HCT116 (cell line): ENCODE results near the gene G6PD. TPM values are rescaled to one million over a fixed set of nuclear protein-coding genes. Genes with fewer than 3 reads are reported as not detected.

ENCODE experiments used
- ATAC-seq: fragments of 200-7000 bp; cut with Tn5 transposase; 2 replicates; pipeline ENCODE4 v1.9.1; 2020; ENCODE audit warnings: mild to moderate bottlenecking, moderate library complexity
- BruUV-seq: library from RNA; stranded (reverse); fragments of 400-500 nt; replicated peaks from 2 replicates; lab custom pipeline; 2021; lab: Mats Ljungman, UMichigan
- CTCF ChIA-PET: fragments of 300-600 bp; sonication (Branson Sonifier 250); formaldehyde crosslinking; loops from one replicate; lab custom pipeline; 2021; ENCODE audit warnings: antibody characterized with exemption; lab: Charles Lee
- POLR2A ChIA-PET: fragments of 300-600, 350-600 bp; sonication (Branson Sonifier 250); formaldehyde crosslinking; loops from one replicate; lab custom pipeline; 2021; ENCODE audit warnings: antibody characterized with exemption; lab: Charles Lee
- RAD21 ChIA-PET, 2 experiments: fragments of 300-600 bp; sonication (Branson Sonifier 250); formaldehyde crosslinking; loops; one replicate each; lab custom pipeline; 2023; ENCODE audit warnings: low total read pairs in 2 of 2; ENCODE audit not compliant: uncharacterized antibody in 2 of 2, unreplicated experiment in 2 of 2, low non-redundant PET in 1 of 2; lab: Charles Lee
- DNase-seq: peaks from one replicate; pipeline ENCODE4 v3.0.0-alpha.2; 2010; ENCODE audit warnings: low read depth, low spot score
- H2AFZ ChIP-seq: fragments of 200-600 bp; shearing (Covaris generic), sonication (generic); 2 replicates; pipeline ENCODE4 v1.6.1; 2017; ENCODE audit warnings: low read depth, mixed run types, mixed read lengths, antibody characterized with exemption, low read length; ENCODE audit not compliant: poor library complexity, severe bottlenecking
- H3K27ac ChIP-seq: 2 replicates; pipeline ENCODE4 v1.5.1; 2012; ENCODE audit warnings: low read depth, low read length
- H3K27me3 ChIP-seq: fragments of 200-600 bp; sonication (generic); 2 replicates; pipeline ENCODE4 v1.6.1; 2016; ENCODE audit warnings: mixed run types, low read length, mixed read lengths; ENCODE audit not compliant: insufficient read depth
- H3K36me3 ChIP-seq, 2 experiments: fragments of 200-500 bp in 1 of 2; fragments of 200-600 bp in 1 of 2; sonication (Bioruptor generic) in 1 of 2; sonication (generic) in 1 of 2; 2 replicates each; pipeline versions ENCODE4 v1.5.1 to v1.6.1; 2014 to 2016; ENCODE audit warnings: low read length in 2 of 2, inconsistent platforms in 1 of 2, mixed read lengths in 1 of 2, mixed run types in 1 of 2; ENCODE audit not compliant: insufficient read depth in 2 of 2, control insufficient read depth in 1 of 2
- H3K4me1 ChIP-seq, 2 experiments: fragments of 200-600 bp in 1 of 2; sonication (generic) in 1 of 2; 2 replicates each; pipeline versions ENCODE4 v1.5.1 to v1.6.1; 2012 to 2017; ENCODE audit warnings: low read length in 2 of 2, inconsistent platforms in 1 of 2, mild to moderate bottlenecking in 1 of 2, mixed read lengths in 1 of 2, mixed run types in 1 of 2, moderate library complexity in 1 of 2; ENCODE audit not compliant: insufficient read depth in 2 of 2, control insufficient read depth in 1 of 2
- H3K4me2 ChIP-seq: fragments of 200-600 bp; sonication (generic); 2 replicates; pipeline ENCODE4 v1.6.1; 2017; ENCODE audit warnings: mixed run types, low read length, mixed read lengths
- H3K4me3 ChIP-seq, 2 experiments: fragments of 200-600 bp in 1 of 2; sonication (generic) in 1 of 2; replicated peaks in 1 of 2; 2 replicates each; pipeline ENCODE4 v1.5.1; 2011 to 2016; ENCODE audit warnings: low read length in 2 of 2, control low read depth in 1 of 2, low read depth in 1 of 2, mild to moderate bottlenecking in 1 of 2, mixed read lengths in 1 of 2, mixed run types in 1 of 2
- H3K79me2 ChIP-seq: fragments of 200-600 bp; sonication (generic); 2 replicates; pipeline ENCODE4 v1.6.1; 2017; ENCODE audit warnings: mild to moderate bottlenecking, mixed run types, low read length, moderate library complexity, mixed read lengths; ENCODE audit not compliant: insufficient read depth
- H3K9ac ChIP-seq: fragments of 200-600 bp; sonication (generic); 2 replicates; pipeline ENCODE4 v1.6.1; 2016; ENCODE audit warnings: low read length, mixed read lengths
- H3K9me2 ChIP-seq: fragments of 200-600 bp; sonication (generic), shearing (Covaris generic); 2 replicates; pipeline ENCODE4 v1.6.1; 2017; ENCODE audit warnings: mixed run types, mild to moderate bottlenecking, moderate library complexity; ENCODE audit not compliant: insufficient read depth
- H3K9me3 ChIP-seq, 2 experiments: fragments of 200-500 bp in 1 of 2; fragments of 200-600 bp in 1 of 2; sonication (Bioruptor generic) in 1 of 2; sonication (generic) in 1 of 2; 2 replicates each; pipeline ENCODE4 v1.6.1; 2014 to 2017; ENCODE audit warnings: low read length in 2 of 2, mixed read lengths in 2 of 2, inconsistent platforms in 1 of 2, low read depth in 1 of 2, mild to moderate bottlenecking in 1 of 2, mixed run types in 1 of 2, moderate library complexity in 1 of 2; ENCODE audit not compliant: control insufficient read depth in 1 of 2, insufficient read depth in 1 of 2
- H4K20me1 ChIP-seq: fragments of 200-600 bp; sonication (generic), shearing (Covaris generic); 2 replicates; pipeline ENCODE4 v1.6.1; 2017; ENCODE audit warnings: mixed run types, mild to moderate bottlenecking, moderate library complexity; ENCODE audit not compliant: insufficient read depth
- ATF3 ChIP-seq: IDR thresholded peaks from 2 replicates; pipeline ENCODE4 v1.6.1; 2012
- EZH2phosphoT487 ChIP-seq: fragments of 200-600 bp; IDR thresholded peaks from 2 replicates; pipeline ENCODE4 v1.6.1; 2018; ENCODE audit warnings: antibody characterized with exemption, borderline replicate concordance
- TCF7L2 ChIP-seq: IDR thresholded peaks from 2 replicates; pipeline ENCODE4 v1.7.0; 2011; ENCODE audit warnings: borderline replicate concordance, inconsistent platforms; ENCODE audit not compliant: insufficient read depth, insufficient read length; ENCODE audit errors: extremely low read depth
- ZBTB33 ChIP-seq: IDR thresholded peaks from 2 replicates; pipeline ENCODE4 v1.6.1; 2011; ENCODE audit warnings: mild to moderate bottlenecking, low read length, moderate library complexity; ENCODE audit not compliant: insufficient replicate concordance; ENCODE audit errors: extremely low read depth
- intact Hi-C: fragments of 100-400 bp; cut with micrococcal nuclease; formaldehyde crosslinking; loops from 2 replicates; pipeline ENCODE4 v1.10.0; 2022
- total RNA-seq: library from RNA; stranded (reverse); gene quantifications from one replicate; pipeline ENCODE4 v1.2.1, GENCODE V29; 2021; ENCODE audit not compliant: unreplicated experiment

The G6PD gene
- total RNA-seq, 1 experiment from 2014 or later = 109 TPM

GRCh38 chrX:154494715-154495114 is 51.9 kb downstream of the G6PD start:
- intact Hi-C loops = no loop called here
- no peaks in the 10 kb centered on the region for H3K79me2 ChIP-seq
- POLR2A ChIA-PET = no interaction called here

More at GRCh38 chrX:154494715-154495114, 51.9 kb downstream of the G6PD start:
- no peaks in the 10 kb centered on the region for H3K36me3 ChIP-seq
- DNase-seq (no peak), ATAC-seq (no peak)
- H4K20me1 ChIP-seq = no peaks in the 10 kb centered on the region
- no TSS peak for BruUV-seq
- peaks cover 0 to 5% of the 10 kb centered on the region in 2 experiments; a peak in 1 of 4 replicates for H3K4me1 ChIP-seq
- H3K9ac ChIP-seq = no peak overlapping the region
- H3K9me2 ChIP-seq = no peaks in the 10 kb centered on the region
- H3K27ac ChIP-seq = no peak overlapping the region
- H3K4me2 ChIP-seq = no peak overlapping the region
- H2AFZ ChIP-seq = no peak overlapping the region
- TF ChIP-seq TCF7L2 (no peak), ATF3 (no peak), EZH2phosphoT487 (no peak), ZBTB33 (no peak)
- CTCF ChIA-PET = no interaction called here
- H3K4me3 ChIP-seq = no peak overlapping the region
- no peaks in the 10 kb centered on the region for H3K9me3 ChIP-seq
- no peaks in the 10 kb centered on the region for H3K27me3 ChIP-seq
- RAD21 ChIA-PET = no interaction called here
